MG63 (cell line): ENCODE results near the gene ACYP2. TPM values are rescaled to one million over a fixed set of nuclear protein-coding genes. Genes with fewer than 3 reads are reported as not detected.
A peak's percentile ranks its signal among the peaks of the same experiment; 100 is the strongest.
"Not testable (repeated sequence)": the region's sequence is repeated elsewhere in the genome, so short reads cannot be mapped to it uniquely, and the experiment has no call there.

Experiments used
- DNase-seq: peaks from one replicate; pipeline ENCODE4 v3.0.0-alpha.2; 2020
- H3K27me3 ChIP-seq: fragments of 250-450 bp; sonication (Bioruptor Pico); 2 replicates; pipeline ENCODE4 v1.5.1; 2020; ENCODE audit warnings: mild to moderate bottlenecking, moderate library complexity
- H3K36me3 ChIP-seq: fragments of 250-450 bp; sonication (Bioruptor Pico); 2 replicates; pipeline ENCODE4 v1.5.1; 2020; ENCODE audit warnings: mild to moderate bottlenecking, moderate library complexity
- H3K4me3 ChIP-seq: fragments of 250-450 bp; sonication (Bioruptor Pico); 2 replicates; pipeline ENCODE4 v1.5.1; 2020; ENCODE audit warnings: mild to moderate bottlenecking, moderate library complexity
- H3K9me3 ChIP-seq: fragments of 250-450 bp; sonication (Bioruptor Pico); 2 replicates; pipeline ENCODE4 v1.5.1; 2020; ENCODE audit warnings: mild to moderate bottlenecking, moderate library complexity
- total RNA-seq: library from RNA; depleted of rRNA; stranded (reverse); fragments of >200 nt; shearing (Covaris generic); gene quantifications from 2 replicates; pipeline ENCODE4 v1.2.3, GENCODE V29; 2014; ENCODE audit warnings: low replicate concordance

Gene ACYP2
- total RNA-seq, 1 experiment from 2014 or later: 6.9 TPM

GRCh38 chr2:54090521-54091117 is 24.8 kb upstream of the ACYP2 start:
- Histone ChIP-seq H3K9me3 (no peaks in the 10 kb centered on the region), H3K36me3 (no peaks in the 10 kb centered on the region), H3K27me3 (no peaks in the 10 kb centered on the region), H3K4me3 (no peak overlapping the region)
- no peak for DNase-seq

GRCh38 chr2:54092940-54093339 is 22.5 kb upstream of the ACYP2 start:
- no peak for DNase-seq
- no peaks in the 10 kb centered on the region for H3K36me3 ChIP-seq
- H3K9me3 ChIP-seq: no peaks in the 10 kb centered on the region
- H3K4me3 ChIP-seq: no peak overlapping the region
- H3K27me3 ChIP-seq: no peaks in the 10 kb centered on the region

DNA sequence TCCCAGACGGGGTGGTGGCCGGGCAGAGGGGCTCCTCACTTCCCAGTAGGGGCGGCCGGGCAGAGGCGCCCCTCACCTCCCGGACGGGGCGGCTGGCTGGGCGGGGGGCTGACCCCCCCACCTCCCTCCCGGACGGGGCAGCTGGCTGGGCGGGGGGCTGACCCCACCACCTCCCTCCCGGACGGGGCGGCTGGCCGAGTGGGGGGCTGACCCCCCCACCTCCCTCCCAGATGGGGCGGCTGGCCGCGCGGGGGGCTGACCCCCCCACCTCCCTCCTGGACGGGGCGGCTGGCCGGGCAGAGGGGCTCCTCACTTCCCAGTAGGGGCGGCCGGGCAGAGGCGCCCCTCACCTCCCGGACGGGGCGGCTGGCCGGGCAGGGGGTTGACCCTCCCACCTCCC is 20.0 kb upstream of the ACYP2 start:
- not testable (repeated sequence) for H3K9me3 ChIP-seq, H3K4me3 ChIP-seq, H3K36me3 ChIP-seq, H3K27me3 ChIP-seq, DNase-seq

DNA sequence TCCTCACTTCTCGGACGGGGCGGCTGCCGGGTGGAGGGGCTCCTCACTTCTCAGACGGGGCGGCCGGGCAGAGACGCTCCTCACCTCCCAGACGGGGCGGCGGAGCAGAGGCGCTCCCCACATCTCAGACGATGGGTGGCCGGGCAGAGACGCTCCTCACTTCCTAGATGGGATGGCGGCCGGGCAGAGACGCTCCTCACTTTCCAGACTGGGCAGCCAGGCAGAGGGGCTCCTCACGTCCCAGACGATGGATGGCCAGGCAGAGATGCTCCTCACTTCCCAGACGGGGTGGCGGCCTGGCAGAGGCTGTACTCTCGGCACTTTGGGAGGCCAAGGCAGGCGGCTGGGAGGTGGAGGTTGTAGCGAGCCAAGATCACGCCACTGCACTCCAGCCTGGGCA is 19.3 kb upstream of the ACYP2 start:
- not testable (repeated sequence) for H3K27me3 ChIP-seq, H3K36me3 ChIP-seq, H3K4me3 ChIP-seq, H3K9me3 ChIP-seq, DNase-seq

DNA sequence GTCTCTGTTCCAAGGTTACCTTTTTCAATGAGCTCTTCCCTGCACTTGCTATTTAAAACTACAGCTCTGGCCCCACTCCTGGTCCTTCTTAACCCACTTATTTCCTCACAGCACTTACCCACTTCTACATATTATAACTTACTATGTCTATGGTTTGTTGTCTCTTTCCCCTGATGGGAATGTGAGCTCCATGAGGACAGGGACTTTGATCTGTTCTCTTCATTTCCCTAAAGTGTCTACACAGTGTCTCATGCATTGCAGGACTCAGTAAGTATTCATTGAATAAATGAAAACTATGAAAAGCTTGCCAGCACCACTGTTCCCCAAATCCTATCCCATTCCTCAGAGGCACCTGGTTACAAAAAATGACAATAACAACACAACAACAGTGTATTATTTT is 18.3 kb upstream of the ACYP2 start:
- Histone ChIP-seq H3K36me3 (no peaks in the 10 kb centered on the region), H3K27me3 (no peaks in the 10 kb centered on the region; the same call in 1 of the 2 replicates), H3K4me3 (no peak overlapping the region), H3K9me3 (no peaks in the 10 kb centered on the region)
- no peak for DNase-seq

GRCh38 chr2:54099370-54099769 is 16.0 kb upstream of the ACYP2 start:
- no peaks in the 10 kb centered on the region for H3K36me3 ChIP-seq
- H3K4me3 ChIP-seq: no peak overlapping the region
- no peak for DNase-seq
- no peaks in the 10 kb centered on the region for H3K9me3 ChIP-seq
- no peaks in the 10 kb centered on the region; the same call in 1 of the 2 replicates for H3K27me3 ChIP-seq

DNA sequence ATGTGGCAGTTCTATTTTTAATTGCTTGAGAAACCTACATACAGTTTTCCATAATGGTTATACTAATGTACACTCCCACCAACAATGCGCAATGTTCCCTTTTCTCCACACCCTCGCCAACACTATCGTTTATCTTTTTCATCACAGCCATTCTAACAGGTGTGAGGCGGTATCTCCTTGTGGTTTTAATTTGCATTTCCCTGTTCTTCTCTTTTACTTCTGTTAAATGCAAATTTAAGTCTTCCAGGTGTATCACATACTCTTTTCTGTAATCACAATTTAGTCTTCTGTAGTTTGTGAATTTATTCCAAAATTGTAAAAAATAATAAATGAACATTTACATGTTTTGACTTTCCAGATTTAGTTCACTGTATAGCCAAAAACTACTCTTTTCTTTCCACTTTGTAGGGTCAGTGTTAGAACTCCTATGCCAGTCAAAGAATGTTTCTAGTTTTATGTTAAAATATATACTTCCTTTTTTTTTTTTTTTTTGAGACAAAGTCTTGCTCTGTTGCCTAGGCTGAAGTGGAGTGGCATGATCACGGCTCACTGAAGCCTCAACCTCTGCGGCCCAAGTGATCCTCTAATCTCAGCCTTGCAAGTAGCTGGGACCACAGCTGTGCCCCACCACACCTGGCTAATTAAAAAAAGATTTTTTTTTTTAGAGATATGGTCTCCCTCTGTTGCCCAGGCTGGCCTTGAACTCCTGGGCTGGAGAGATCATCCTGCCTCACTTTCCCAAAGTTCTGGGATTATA is 15.4 kb upstream of the ACYP2 start:
- Histone ChIP-seq H3K27me3 (no peaks in the 10 kb centered on the region; the same call in 1 of the 2 replicates), H3K36me3 (no peaks in the 10 kb centered on the region), H3K9me3 (no peaks in the 10 kb centered on the region), H3K4me3 (no peak overlapping the region)
- no peak for DNase-seq

DNA sequence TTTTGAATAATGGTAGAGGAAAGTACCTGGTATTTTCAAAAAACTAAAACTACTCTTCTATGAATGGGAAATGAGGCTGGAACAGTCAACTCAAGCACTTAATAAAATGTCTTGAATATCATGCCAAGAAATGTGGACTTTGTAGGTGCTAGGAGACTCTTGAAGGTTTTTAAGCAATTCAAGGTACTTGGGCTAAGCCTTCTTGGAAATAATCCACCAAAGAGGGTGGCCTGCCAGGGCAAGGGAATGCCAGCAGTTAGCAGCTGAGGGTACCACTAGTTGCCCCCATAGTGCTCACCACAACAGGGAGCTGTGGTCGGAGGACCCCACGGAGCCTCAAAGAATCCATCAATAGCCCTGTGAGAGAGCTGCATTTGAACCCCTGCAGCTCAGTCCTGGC is 14.6 kb upstream of the ACYP2 start:
- Histone ChIP-seq H3K36me3 (no peaks in the 10 kb centered on the region), H3K27me3 (no peaks in the 10 kb centered on the region; the same call in 1 of the 2 replicates), H3K4me3 (no peak overlapping the region), H3K9me3 (no peaks in the 10 kb centered on the region)
- DNase-seq: no peak

GRCh38 chr2:54103454-54104314 is 11.7 kb upstream of the ACYP2 start:
- H3K9me3 ChIP-seq: no peaks in the 10 kb centered on the region
- peak; percentile 88 for DNase-seq
- H3K27me3 ChIP-seq: no peaks in the 10 kb centered on the region; the same call in 1 of the 2 replicates
- no peak overlapping the region for H3K4me3 ChIP-seq
- H3K36me3 ChIP-seq: no peaks in the 10 kb centered on the region

GRCh38 chr2:54106631-54107454 is 8.6 kb upstream of the ACYP2 start:
- no peaks in the 10 kb centered on the region for H3K9me3 ChIP-seq
- H3K4me3 ChIP-seq: no peak overlapping the region
- H3K36me3 ChIP-seq: no peaks in the 10 kb centered on the region
- H3K27me3 ChIP-seq: no peaks in the 10 kb centered on the region
- peak; percentile 28 for DNase-seq

GRCh38 chr2:54107455-54107764 is 8.0 kb upstream of the ACYP2 start:
- no peaks in the 10 kb centered on the region for H3K27me3 ChIP-seq
- H3K36me3 ChIP-seq: no peaks in the 10 kb centered on the region
- H3K4me3 ChIP-seq: no peak overlapping the region
- no peaks in the 10 kb centered on the region for H3K9me3 ChIP-seq
- DNase-seq: no peak

- Histone ChIP-seq H3K27me3 (no peaks in the 10 kb centered on the region), H3K9me3 (no peaks in the 10 kb centered on the region), H3K36me3 (no peaks in the 10 kb centered on the region), H3K4me3 (no peak overlapping the region)
- no peak for DNase-seq
Observed at GRCh38 chr2:54107903-54108615, 7.4 kb upstream of the ACYP2 start.

DNA sequence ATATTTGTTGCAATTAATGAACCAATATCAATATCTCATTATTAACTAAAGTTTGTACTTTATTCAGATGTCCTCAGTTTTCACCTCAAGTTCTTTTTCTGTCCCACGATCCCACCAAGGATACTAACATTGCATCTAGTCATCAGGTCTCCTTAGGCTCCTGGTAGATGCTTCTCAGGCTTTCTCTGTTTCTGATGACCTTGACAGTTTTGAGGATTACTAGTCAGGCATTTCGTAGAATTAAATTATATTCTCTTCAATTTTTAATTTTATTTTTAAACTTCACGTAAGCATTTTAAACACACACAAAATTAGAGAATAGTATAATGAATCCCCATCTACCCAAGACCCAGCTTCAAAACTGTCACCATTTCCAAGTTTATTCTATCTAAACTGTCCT is 5.6 kb upstream of the ACYP2 start:
- no peak for DNase-seq
- H3K9me3 ChIP-seq: no peaks in the 10 kb centered on the region
- no peaks in the 10 kb centered on the region for H3K36me3 ChIP-seq
- H3K27me3 ChIP-seq: no peaks in the 10 kb centered on the region
- H3K4me3 ChIP-seq: no peak overlapping the region

GRCh38 chr2:54114479-54114878 is 936 bp upstream of the ACYP2 start:
- H3K27me3 ChIP-seq, H3K36me3 ChIP-seq, H3K9me3 ChIP-seq, DNase-seq: not testable (repeated sequence)
- peak overlapping the region; percentile 75 for H3K4me3 ChIP-seq

DNA sequence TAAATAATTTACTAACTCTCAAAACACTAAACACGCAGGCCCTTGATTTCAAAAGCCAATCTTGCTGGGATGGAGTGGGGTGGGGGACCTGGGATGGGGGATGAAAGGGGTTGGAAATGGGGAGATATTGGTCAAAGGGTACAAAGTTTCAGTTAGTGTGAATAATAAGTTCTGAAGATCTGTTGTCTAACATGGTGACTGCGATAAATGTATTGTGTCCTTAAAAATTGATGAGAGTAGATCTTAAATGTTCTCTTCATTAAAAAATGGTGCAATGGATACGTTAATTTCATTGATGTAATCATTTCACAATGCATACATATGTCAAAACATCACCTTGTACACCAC is 505 bp upstream of the ACYP2 start:
- H3K27me3 ChIP-seq: no peaks in the 10 kb centered on the region
- DNase-seq: no peak

DNA sequence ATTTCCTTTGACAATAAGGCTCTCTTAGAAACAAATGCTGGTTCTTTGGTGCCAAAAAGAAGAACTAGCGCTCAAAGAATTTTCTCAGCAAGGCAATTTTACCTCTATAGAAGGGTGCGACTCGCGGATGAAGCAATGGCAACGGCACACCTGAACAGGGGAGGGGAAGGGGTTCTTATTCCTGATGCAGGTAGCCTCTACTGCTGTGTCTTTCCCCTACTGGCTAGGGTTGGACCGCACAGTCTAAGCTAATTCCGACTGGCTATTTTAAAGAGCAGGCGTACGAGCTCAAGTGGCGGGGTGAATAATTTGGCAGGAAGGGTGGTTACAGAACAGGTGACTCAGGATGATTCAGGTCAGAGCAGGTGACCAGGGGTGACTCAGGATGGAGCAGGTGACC is 1.2 kb downstream of the ACYP2 start:
- H3K9me3 ChIP-seq, DNase-seq, H3K27me3 ChIP-seq, H3K4me3 ChIP-seq, H3K36me3 ChIP-seq: not testable (repeated sequence)

More for the DNA sequence above, 505 bp upstream of the ACYP2 start:
- Histone ChIP-seq H3K4me3 (peak overlapping the region; percentile 75), H3K36me3 (no peaks in the 10 kb centered on the region), H3K9me3 (peaks cover 6% of the 10 kb centered on the region)
